ENCODE data around the gene IQCH.

- TF ChIP-seq CTCF (IDR thresholded peaks at IDR 0.05) (no peak), POLR2A (IDR thresholded peaks at IDR 0.05) (no peak)
Measured at GRCh38 chr15:67419705-67420104, 165.1 kb downstream of the IQCH start.

All from body of pancreas (tissue), 4 donors.